ENCODE data around the gene RNF150.

DNA sequence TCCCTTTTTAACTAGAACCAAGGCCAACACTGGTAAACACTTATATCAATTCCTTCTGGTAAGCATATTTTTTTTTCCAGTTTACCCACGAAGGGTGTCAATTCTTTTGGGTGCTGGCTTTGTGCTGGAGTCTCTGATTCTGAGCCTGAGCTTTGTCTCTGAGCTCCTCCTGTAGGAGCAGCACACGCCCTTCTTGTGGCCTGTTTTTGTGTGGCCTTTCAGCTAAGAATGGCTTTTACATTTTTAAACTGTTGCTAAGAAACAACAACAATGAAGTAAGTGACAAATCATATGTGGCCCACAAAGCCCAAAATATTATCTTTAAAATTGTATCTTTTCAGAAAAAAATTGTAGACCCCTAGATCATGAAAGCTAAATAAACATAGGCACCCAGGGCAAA lies 279.1 kb downstream of the RNF150 start:
- no peak for TF ChIP-seq POLR2A (IDR thresholded peaks at IDR 0.05)
- TF ChIP-seq, protein P1, sequence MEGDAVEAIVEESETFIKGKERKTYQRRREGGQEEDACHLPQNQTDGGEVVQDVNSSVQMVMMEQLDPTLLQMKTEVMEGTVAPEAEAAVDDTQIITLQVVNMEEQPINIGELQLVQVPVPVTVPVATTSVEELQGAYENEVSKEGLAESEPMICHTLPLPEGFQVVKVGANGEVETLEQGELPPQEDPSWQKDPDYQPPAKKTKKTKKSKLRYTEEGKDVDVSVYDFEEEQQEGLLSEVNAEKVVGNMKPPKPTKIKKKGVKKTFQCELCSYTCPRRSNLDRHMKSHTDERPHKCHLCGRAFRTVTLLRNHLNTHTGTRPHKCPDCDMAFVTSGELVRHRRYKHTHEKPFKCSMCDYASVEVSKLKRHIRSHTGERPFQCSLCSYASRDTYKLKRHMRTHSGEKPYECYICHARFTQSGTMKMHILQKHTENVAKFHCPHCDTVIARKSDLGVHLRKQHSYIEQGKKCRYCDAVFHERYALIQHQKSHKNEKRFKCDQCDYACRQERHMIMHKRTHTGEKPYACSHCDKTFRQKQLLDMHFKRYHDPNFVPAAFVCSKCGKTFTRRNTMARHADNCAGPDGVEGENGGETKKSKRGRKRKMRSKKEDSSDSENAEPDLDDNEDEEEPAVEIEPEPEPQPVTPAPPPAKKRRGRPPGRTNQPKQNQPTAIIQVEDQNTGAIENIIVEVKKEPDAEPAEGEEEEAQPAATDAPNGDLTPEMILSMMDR (IDR thresholded peaks at IDR 0.05 in 4 of 5, conservative IDR thresholded peaks at IDR 0.05 in 1 of 5), result no peak
